ENCODE data around the gene CCDC28B. TPM values are rescaled to one million over a fixed set of nuclear protein-coding genes. Genes with fewer than 3 reads are reported as not detected.

CCDC28B gene
- total RNA-seq, 1 experiment from 2014 or later: 9.4 TPM

DNA sequence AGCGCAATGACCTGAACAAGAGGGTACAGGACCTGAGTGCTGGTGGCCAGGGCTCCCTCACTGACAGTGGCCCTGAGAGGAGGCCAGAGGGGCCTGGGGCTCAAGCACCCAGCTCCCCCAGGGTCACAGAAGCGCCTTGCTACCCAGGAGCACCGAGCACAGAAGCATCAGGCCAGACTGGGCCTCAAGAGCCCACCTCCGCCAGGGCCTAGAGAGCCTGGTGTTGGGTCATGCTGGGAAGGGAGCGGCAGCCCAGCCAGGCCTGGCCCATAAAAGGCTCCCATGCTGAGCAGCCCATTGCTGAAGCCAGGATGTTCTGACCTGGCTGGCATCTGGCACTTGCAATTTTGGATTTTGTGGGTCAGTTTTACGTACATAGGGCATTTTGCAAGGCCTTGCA is 5.4 kb upstream of the CCDC28B start:
- DNase-seq (ENCODE audit: low read depth): no peak

DNA sequence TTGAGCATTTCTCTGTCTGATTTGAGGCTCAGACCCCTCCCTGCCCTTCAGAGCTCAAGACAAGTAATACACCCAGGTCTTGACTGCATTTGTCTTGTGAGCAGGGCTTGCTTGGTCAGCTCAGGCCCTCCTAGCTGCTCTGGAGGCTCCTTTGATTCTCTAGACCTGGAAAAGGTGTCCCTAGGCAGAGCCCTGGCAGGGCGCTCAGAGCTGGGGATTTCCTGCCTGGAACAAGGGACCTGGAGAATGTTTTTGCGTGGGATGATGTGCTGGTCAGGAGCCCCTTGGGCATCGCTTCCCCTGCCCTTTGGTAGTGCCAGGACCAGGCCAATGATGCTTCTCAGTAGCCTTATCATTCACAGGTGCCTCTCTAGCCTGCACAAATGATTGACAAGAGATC is 4.9 kb upstream of the CCDC28B start:
- DNase-seq (ENCODE audit: low read depth): no peak

DNA sequence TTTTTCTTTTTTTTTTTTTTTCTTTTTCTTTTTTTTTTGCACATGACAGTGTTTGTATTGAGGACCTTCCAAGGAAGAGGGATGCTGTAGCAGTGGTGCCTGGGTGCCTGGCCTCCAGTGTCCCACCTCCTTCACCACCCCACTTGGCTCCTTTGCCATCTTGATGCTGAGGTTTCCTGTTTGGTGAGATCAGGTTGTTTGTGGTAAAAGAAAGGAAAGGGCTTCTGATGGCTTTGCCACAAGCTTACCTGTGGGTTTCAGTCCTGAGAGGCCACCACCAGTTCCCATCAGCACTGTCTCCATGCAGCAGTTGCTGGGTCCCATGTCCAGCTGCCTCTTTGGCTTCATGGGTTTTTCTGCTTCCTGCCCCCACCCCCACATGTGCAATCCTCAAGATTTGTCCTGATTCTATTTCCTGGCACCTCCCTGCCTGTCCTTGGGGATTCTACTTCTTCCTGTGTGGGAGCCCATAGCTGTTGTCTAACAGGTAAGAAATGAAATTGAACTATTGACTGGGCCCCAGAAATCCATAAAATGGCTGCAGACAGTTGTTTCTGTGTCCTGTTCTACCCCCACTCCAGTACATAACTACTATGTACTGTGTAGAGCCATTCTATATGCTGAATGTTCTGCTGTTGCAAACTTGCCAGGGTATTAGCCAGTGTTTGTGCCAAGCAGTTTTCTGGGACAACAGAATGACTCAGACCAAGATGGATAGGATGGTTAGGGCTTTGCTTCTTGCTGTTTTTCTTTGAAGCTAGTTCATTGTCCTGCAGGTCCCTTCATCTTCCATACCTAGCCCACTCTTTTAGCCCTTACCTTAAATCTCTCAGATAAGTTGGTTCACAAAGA is 4.2 kb upstream of the CCDC28B start:
- DNase-seq (ENCODE audit: low read depth): peak; percentile 35

DNA sequence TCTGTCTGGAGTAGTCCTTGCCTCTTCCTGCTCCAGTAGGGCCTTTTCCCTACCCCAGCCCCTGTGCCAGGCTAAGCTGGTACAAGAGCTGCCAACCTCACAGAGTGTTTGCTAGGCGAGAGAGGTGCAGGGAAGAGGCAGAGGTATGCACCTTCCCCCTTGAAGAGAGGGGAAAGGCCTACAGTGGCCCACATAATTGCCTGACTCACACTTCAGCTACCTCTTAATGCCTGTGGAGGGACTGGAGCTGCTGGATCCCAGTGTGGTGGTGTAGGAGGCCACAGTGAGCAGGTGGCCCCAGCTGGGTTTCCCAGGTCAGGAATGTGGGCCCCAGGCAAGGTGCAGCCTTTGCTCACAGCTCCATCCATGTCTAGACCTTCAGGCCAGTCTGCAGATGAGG is 3.3 kb upstream of the CCDC28B start:
- no peak for DNase-seq (ENCODE audit: low read depth)

DNA sequence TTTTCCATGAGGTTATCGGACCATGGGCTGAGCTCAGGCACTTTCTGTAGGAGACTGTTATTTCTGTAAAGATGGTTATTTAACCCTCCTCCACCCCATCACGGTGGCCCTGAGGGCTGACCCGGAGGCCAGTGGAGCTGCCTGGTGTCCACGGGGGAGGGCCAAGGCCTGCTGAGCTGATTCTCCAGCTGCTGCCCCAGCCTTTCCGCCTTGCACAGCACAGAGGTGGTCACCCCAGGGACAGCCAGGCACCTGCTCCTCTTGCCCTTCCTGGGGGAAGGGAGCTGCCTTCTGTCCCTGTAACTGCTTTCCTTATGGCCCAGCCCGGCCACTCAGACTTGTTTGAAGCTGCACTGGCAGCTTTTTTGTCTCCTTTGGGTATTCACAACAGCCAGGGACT is 2.6 kb upstream of the CCDC28B start:
- no peak for DNase-seq (ENCODE audit: low read depth)

DNA sequence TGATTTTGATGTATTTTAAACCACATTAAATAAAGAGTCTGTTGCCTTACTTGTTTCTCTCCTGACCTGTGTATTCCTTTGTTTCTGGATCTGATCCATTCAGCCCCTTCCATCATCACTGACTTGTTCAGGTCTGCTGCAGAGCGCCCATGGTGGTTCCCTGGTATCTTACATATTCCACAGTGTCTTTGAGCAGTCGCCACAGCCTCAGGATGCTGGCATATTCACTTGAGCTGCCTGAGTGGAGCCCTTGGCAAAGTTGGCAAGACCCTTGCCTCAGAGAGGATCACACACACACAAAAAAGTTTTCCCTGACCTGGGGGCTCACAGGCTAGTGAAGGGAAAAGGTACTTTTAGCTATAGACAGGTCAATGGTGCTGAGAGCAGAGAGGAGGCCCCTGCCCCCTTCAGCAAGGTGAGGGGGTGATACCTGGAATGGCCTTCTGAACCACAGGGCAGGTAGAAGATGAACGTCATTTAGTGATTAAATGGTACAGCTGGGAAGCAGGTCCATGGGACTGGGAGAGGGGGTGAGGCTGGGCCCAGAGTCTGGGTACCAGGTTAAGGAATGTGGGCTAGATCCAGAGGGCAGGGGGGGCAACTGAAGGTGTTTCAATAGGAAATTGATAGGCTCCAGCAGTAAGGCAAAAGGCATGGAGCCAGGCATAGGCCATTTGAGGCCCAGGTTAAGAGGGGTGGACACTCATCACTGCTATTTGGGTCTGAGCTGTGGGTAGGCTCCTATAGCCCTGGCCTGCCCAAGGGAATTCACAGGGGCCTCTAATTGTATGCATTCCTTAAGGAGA is 2.0 kb upstream of the CCDC28B start:
- DNase-seq (ENCODE audit: low read depth): no peak

DNA sequence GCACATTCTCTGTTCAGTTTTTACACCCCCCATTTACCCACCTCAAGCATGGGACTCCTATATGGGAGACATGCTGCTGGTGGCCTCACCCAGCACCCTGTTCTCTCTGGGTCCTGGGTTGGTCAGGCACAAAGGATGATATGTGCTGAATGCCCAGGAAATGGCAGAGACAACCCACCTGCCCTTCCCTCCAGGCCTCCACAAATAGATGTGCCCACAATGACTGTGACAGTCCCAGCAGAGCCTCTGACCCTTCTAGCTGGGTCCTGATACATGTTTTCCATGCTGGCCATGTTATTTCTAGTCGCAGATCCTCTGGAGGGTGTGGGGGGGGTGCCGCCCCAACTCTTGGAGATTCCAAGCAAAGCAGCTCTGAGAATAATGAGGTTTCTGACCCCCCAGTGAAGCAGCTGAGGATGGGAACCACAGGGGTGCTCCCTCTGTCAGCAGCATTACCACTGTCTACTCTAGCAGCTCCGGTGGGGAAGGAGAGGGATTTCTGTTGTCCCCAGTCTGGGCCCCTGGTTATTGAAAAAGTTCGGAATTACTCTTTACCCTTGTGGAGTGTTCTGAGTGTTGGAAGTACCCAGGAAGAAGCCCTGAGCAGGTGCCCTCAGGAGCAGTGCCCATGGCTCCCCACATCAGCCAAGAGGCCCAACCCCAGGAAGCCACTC is 1.2 kb upstream of the CCDC28B start:
- DNase-seq (ENCODE audit: low read depth): no peak

DNA sequence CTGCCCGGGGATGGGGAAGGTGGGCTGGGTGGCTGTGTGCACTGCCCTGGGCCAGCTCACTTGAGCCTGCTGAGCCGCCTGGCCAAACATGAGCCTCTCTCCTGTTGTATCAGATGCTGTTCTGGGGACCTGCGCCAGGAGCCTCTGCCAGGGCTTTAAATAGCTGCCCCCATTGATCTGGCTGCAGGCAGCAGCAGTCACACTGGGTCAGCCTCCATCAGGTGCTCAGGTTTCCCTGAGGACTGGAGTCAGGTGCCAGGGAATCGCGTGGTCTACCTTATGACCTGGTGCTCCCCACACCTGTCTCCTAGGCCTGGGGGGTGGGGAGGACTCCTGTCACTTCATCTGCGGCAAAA is 700 bp upstream of the CCDC28B start:
- DNase-seq (ENCODE audit: low read depth): no peak

DNA sequence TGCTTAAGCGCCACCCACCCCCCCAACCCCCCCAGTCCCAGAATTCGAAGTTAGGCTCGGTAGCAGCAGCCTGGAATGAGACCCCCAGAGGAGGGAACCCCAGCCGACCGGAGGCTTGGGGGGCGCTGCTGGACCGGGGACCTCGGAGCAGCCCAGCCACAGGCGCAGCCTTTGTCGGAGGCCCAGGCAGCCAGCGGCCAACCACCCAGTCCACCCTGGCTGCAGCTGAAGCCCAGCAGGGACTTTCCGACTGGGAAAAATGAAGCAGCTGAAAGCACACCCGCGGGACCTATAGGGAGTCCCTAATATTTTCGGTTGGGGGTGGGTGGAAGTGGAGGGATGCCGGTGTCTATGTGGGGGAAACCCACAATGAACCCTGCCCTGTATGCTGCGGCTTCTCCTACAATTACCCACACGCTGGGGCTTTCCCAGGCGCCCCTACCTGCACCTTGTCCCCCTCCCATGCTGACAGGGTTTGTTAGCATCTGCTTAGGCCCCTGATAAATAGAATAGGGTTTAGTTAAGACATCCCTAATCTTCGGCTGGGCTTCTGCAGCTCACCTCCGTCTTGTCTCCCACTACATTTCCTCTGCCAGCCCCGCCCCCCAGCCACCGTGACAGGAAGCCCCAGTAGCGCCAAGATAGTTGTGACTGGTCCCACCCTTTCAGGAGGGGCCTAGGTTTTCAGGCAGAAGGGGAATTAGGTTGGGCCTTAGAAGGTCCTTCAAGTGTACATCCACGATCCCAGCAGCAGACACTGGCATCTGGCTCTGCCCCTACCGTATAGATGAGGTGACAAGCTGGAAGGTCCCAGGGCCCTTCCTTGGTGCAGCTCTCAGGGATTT is 838 bp downstream of the CCDC28B start:
- DNase-seq (ENCODE audit: low read depth): no peak

DNA sequence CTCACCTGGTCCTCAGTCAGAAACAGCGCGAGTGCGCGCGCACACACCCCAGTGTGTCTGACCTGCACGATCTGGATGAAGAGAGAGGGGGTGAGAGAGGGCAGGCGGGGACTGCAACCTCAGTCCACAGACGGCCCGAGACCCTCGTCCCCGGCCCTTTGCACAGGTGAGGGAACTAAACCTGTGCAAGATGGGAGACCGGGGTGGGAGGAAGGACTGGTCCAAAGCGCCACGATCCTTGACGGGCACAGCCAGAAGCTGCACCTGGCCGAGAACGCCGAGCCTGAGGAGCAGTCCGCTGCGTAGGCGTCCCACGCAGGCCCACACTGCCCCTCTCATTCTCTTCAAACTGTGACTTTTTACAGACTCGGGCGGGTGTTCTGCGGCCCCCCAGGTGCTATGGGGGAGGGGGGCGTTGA is 4.6 kb downstream of the CCDC28B start:
- no peak for DNase-seq (ENCODE audit: low read depth)

DNA sequence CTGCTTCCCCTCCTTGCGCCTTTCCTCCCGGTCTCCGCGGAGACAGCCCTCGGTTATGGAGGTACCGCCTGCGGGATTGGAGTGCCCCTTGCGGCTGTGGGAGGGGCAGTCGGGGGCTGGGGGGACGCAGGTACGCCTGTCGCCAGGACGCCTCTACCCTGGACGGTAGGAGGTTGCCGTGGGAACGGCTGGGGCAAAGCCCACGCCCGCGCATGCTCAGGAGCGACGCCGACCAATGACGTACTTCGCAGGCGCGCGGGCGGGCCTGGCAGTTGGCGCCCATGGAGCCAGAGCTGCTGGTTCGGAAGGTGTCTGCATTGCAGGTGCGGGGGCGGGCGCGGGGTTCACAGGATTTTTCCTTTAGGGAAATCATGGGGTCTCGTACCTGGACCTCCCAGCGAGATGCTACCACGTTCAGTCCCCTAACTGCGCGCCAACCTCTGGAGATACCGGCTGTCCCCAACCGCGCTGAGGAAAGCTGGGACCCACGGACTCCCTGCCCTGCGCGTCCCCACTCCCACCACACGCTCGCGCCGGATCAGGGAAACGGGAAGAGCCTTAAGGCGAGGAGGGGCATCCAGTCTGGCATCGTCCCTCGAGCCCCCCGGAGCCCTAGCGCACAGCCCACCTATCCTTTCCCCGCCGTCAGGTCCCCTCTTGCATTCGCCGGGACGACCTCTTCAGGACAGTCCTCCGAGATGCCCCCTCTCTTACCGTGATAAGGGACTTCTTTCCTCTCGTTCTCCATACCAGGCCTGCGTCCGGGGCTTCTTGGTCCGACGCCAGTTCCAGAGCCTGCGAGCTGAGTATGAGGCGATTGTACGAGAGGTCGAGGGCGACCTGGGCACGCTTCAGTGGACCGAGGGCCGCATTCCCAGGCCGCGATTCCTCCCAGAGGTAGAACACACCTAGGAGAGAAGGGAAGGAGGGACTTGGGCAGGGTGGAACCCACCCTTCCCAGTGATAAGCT is 5.3 kb downstream of the CCDC28B start, which contains the start of gene IQCC:
IQCC (plus strand) TSS at position 271 of the 970 bp plus-strand sequence; CDS start at position 282, 11 bp downstream.
- peak; percentile 89 for DNase-seq (ENCODE audit: low read depth)

DNA sequence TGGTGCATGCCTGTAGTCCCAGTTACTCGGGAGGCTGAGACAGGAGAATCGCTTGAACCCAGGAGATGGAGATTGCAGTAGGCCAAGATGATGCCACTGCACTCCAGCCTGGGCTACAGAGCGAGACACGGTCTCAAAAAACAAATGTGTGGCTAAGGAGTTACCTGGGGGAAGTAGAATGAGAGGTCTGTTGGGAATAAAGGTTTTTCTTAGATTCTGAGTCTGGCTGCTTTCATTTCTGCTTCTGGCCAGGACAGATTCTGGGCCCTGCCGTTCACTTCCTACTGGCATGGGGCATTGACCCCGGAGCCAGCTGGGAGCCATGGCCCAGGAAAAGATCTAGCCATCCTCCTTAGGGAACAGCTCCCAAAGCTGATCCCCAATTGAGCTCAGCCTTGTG is 8.1 kb downstream of the CCDC28B start:
- no peak for DNase-seq (ENCODE audit: low read depth)

DNA sequence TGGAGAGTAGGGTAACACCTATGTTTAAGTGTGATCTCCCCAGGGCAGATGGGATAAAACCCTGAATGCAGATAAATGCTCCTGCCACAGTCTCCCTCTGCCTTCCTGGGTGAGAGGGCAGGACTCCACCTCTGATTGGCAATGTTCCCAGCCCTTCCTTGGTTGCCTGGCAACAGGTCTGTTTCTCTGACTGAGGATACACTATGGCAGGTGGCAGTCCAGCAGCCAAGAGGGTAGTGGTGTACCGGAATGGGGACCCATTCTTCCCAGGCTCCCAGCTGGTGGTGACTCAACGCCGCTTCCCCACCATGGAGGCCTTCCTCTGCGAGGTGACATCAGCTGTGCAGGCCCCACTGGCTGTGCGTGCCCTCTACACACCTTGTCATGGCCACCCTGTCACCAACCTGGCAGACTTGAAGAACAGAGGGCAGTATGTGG is 8.5 kb downstream of the CCDC28B start, which contains the start of gene DCDC2B:
DCDC2B (plus strand) TSS at position 199 of the 438 bp plus-strand sequence; CDS start at position 204, 5 bp downstream.
- DNase-seq (ENCODE audit: low read depth): peak; percentile 93

DNA sequence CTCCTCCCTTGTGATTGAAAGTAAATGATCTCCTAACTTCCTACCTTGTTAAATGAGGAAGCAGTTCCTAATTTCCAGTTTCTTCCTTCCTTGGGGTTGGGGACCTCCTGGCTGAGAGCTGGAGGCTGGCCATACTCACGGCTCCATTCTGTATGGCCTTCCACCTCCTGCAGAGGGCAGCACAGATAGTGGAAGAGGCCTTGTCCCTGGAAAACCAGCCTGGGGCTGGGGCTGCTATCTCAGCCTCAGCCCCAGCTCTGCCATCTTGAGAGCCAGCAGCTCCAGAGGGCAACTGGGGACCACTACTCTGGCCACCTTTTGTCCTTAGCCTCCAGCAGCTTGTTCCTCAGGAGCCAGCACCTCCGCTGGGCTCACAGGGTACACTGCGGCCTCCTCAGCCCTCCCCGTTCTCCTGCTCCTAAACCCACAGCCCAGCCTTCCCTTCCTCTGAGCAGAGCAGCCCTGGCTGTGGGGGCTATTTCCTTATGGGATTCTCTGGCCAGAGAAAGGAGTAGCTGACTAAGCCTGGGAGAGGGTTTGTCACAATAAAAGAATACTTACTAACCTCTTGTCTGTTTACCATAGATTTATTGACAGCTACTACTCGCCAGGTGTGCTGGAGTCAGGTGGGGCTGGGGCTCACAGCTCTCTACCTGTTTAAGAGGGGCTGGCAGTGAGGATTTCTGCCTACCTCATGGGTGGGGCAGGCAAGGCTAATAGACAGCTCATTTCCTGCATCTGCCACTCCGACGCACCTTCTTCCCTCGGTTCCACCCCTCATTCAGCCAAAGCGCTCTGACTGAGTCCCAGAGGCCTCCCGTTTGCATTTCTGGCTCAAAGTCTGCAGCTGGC is 15.5 kb downstream of the CCDC28B start:
- peak; percentile 74 for DNase-seq (ENCODE audit: low read depth)

DNA sequence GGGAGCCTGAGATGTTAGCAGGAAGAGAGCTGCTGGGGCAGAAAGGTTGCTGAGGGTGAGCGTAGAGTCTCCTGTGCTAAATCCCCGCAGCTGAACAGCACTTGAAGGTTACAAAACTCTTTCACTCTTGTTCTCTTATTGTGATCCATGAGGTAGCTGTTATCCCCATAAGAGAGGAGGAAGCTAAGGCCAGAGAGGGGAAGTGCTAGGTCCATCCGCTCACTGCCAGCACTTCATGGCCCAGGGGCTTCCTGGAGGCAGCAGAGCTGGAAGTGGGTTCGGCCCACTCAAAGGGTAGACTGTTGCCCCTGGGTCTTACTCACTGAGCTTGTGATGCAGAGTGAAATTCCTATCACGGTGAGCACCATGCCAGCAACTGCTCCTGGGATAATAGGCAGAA is 16.2 kb downstream of the CCDC28B start:
- DNase-seq (ENCODE audit: low read depth): no peak

DNA sequence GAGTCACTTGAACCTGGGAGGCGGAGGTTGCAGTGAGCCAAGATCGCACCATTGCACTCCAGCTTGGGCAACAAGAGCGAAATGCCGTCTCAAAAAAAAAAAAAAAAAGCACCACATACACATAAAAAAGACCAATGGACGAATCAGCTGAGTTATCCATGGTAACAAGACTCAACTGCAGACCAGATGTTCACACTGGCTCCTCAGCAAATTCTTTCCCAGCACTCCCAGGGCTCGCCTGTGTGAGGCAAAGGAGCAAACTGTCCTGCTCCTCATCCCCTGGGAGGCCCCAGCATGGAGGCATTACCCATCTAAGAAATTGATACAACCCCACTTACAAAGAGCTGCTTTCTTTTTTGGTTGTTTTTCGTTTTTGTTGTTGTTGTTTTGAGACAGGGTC is 18.6 kb downstream of the CCDC28B start:
- no peak for DNase-seq (ENCODE audit: low read depth)

DNA sequence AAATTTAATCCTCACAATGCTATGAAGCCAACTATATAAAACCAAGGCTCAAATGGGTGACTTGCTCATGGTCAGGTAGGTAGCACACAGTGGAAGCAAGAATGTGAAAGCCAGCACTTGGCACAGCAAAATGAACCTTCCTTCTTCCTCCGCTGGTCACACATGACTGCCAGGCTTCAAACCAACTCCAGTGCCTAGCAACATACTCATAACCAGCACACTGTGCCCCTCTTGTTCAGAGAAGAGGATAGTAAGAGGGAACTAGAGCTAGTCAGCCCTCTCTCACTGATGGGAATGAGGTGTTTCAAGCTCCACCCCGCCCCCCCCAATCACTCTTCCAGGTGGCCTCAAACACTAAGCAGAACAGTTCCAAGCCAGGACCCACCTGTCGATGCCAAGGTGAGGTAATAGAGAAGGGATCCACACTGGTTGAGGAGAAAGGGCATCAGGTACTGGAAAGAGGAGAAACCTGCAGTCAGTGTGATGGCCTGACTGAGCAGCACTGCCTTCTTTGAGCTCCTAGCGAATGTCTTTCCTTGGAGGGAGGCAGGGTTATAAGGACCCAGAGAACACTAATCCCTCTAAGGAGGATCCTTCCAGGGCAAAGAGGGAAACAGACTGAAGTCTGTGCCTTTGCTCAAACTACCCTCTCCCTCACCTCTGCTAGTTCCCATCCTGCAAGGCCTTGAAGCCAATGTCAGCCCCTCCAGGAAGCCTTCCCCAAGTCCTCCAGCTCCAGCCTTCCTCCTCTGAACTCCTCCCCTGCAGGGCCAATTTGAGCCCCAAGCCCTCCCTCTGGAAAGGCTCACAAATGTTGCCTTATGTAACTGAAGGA is 20.6 kb downstream of the CCDC28B start:
- no peak for DNase-seq (ENCODE audit: low read depth)

DNA sequence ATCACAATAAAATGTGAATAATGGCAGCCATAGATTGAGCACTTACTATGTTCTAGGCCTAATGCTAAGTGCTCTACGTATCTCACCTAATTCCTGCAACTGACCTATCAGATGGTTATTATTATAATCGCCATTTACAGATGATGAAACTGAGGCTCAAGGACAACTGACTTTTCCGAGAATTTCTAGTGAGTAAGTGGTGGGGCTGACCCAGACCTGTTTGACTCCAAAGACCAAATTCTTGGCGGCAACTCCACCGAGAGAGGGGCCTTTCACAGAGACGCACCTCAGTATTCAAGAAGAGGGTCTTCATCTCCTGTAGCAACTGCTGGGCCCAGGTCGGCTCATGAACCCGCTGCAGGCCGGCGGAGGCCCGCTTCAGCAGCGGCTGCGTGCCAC is 21.2 kb downstream of the CCDC28B start:
- no peak for DNase-seq (ENCODE audit: low read depth)

All from M059J (cell line).